22Rv1 (cell line): ENCODE results near the gene CHD2.

ENCODE experiments used
- ZFX ChIP-seq: fragments of 450-650 bp; IDR thresholded peaks from 2 replicates; pipeline ENCODE4 v1.6.1; 2017; ENCODE audit warnings: antibody characterized with exemption, borderline replicate concordance
- TF ChIP-seq, protein P1 (sequence below): fragments of 450-650 bp; IDR thresholded peaks from 2 replicates; pipeline ENCODE4 v1.5.1; 2017; ENCODE audit warnings: mild to moderate bottlenecking

DNA sequence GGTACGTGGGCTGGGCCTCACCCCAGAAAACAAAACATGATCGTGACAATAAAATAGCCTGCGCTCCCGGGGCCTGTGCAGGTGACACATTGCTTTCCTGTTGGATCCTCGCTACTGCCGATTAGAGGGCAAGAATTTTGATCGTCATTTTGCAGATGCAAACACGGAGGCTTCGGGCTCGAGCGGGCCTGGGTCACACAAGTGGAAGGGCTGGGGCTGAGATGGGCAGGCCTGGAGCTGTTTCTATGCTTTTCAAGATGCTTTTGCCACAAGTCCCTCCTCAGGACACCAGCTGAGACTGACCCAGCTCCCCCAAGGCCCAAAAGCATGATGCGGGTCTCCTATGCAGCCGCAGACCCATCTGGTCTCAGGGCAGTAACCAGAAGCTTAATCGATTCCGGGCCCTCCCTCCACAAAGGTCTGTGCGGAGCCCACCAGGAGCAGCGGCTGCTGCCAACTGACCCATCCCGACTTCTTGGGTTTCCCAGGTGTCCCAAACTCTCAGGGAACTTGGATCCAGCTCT lies 158.8 kb downstream of the CHD2 start:
- TF ChIP-seq, protein P1, sequence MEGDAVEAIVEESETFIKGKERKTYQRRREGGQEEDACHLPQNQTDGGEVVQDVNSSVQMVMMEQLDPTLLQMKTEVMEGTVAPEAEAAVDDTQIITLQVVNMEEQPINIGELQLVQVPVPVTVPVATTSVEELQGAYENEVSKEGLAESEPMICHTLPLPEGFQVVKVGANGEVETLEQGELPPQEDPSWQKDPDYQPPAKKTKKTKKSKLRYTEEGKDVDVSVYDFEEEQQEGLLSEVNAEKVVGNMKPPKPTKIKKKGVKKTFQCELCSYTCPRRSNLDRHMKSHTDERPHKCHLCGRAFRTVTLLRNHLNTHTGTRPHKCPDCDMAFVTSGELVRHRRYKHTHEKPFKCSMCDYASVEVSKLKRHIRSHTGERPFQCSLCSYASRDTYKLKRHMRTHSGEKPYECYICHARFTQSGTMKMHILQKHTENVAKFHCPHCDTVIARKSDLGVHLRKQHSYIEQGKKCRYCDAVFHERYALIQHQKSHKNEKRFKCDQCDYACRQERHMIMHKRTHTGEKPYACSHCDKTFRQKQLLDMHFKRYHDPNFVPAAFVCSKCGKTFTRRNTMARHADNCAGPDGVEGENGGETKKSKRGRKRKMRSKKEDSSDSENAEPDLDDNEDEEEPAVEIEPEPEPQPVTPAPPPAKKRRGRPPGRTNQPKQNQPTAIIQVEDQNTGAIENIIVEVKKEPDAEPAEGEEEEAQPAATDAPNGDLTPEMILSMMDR: no peak
- TF ChIP-seq ZFX: no peak
